ENCODE measurements around the gene PDE1A.

- TF ChIP-seq CTCF (IDR thresholded peaks at IDR 0.05) (no peak), POLR2A (IDR thresholded peaks at IDR 0.05) (no peak)
Observed at GRCh38 chr2:182359990-182360662, 66.7 kb downstream of the PDE1A start.

All from breast epithelium (tissue), 3 donors.